Heart right ventricle (tissue), 16 donors: ENCODE measurements around the gene NRARP. TPM values are rescaled to one million over a fixed set of nuclear protein-coding genes. Genes with fewer than 3 reads are reported as not detected.
"Not testable (repeated sequence)": the region's sequence is repeated elsewhere in the genome, so short reads cannot be mapped to it uniquely, and the experiment has no call there.

Source experiments
- ATAC-seq, 8 donors: fragments of 200-7000 bp; cut with Tn5 transposase; one replicate each; pipeline ENCODE4 v1.9.1; 2020; ENCODE audit warnings: mild to moderate bottlenecking in 8 of 8, moderate library complexity in 8 of 8, moderate number of reproducible peaks in 1 of 8
- DNase-seq, 2 donors: peaks; one replicate each; pipeline ENCODE4 v3.0.0-alpha.2; 2020
- H3K27ac ChIP-seq, 10 donors: fragments of 200-600 bp; sonication (generic) in 2 of 10; one replicate each; pipeline versions ENCODE4 v1.5.0 to v1.8.0; 2020 to 2022; ENCODE audit warnings: mild to moderate bottlenecking in 3 of 10
- H3K27me3 ChIP-seq, 7 donors: fragments of 200-600 bp; one replicate each; pipeline ENCODE4 v1.8.0; 2021 to 2022; ENCODE audit warnings: mild to moderate bottlenecking in 2 of 7
- H3K36me3 ChIP-seq, 9 donors: fragments of 200-600 bp; sonication (generic) in 1 of 9; one replicate each; pipeline versions ENCODE4 v1.5.0 to v1.8.0; 2020 to 2022; ENCODE audit warnings: mild to moderate bottlenecking in 2 of 9
- H3K4me1 ChIP-seq, 9 donors: fragments of 200-600 bp; sonication (generic) in 1 of 9; one replicate each; pipeline versions ENCODE4 v1.5.0 to v1.8.0; 2020 to 2022; ENCODE audit warnings: mild to moderate bottlenecking in 4 of 9
- H3K4me3 ChIP-seq, 10 donors: fragments of 200-600 bp; sonication (generic) in 2 of 10; one replicate each; pipeline versions ENCODE4 v1.5.0 to v1.8.0; 2020 to 2022; ENCODE audit warnings: mild to moderate bottlenecking in 7 of 10, moderate library complexity in 2 of 10
- H3K9me3 ChIP-seq, 11 donors: fragments of 200-600 bp in 10 of 11; sonication (generic) in 2 of 11; one replicate each; pipeline versions ENCODE4 v1.5.0 to v1.8.0; 2013 to 2022; ENCODE audit warnings: mild to moderate bottlenecking in 2 of 11, control low read depth in 1 of 11, moderate library complexity in 1 of 11
- CTCF ChIP-seq, 9 donors: fragments of 200-600 bp; sonication (generic) in 2 of 9; IDR thresholded peaks; one replicate each; pipeline versions ENCODE4 v1.5.0 to v1.8.0; 2021 to 2022; ENCODE audit warnings: antibody characterized with exemption in 9 of 9, mild to moderate bottlenecking in 5 of 9, moderate library complexity in 1 of 9
- WGBS, 2 donors: extraction: QIAGEN DNeasy Blood & Tissue Kit; methylation state at CpG; one replicate each; pipeline ENCODE4 v1.1.7; 2013; ENCODE audit warnings: inconsistent platforms in 1 of 2; 5-methylcytosine and 5-hydroxymethylcytosine counted together
- intact Hi-C, 10 donors: fragments of 100-400 bp; cut with DNase I; formaldehyde crosslinking; loops; one replicate each; pipeline versions ENCODE4 v1.11.1 to v1.14.2; 2022
- polyA plus RNA-seq, 2 donors: library from polyadenylated mRNA; stranded (reverse); fragments of 200-250 nt; gene quantifications; one replicate each; pipeline ENCODE4 v1.2.3, GENCODE V29; 2013
- total RNA-seq, 10 donors: library from RNA; stranded (reverse); fragmentation: NEBNext Ultra II Directional in 3 of 10; extraction: Animal tissue kit (Norgen Biotek cat#: 25700) in 3 of 10; gene quantifications; one replicate each; pipeline versions ENCODE4 v1.2.1 to v1.2.4, GENCODE V29; 2021 to 2023
- donor health status: Arrhythmogenic right ventricular cardiomyopathy.
- donor health status: ischemic (EF 13 %, LVEDD 7.1; RV severe dilation, severe dysfunction).
- donor health status: healthy with polysubstance abuse.
- donor health status: DM: no; HTN: yes; CAD: no.
- donor health status: DM: no; HTN: no; CAD: no.
- donor health status: ischemic (EF 25% LVEDD 6.9; RV normal size, moderate dysfunction).
- donor health status: ischemic (EF 25% LVEDD 5.7; RV mildly dilated, moderate dysfunction).
- donor health status: healthy.
- donor health status: DM: yes; HTN: yes; CAD: no.
- donor health status: Ischemic cardiomyopathy.
- donor health status: ischemic (EF 35%, LVEDD 5.7; RV mildly dilated, moderate dysfunction).
- donor health status: nonischemic (EF 11% LVEDD 7.7; RV severe dilation, severe dysfunction).
- donor health status: DM: yes; HTN: yes; CAD: no.
- donor health status: PGD.
- donor health status: ischemic (EF 29% LVEDD 5.4; RV normal size, mild dysfunction).
- donor health status: nonischemic (EF 23%, LVEDD 6.1; RV moderate dilation, normal function).

NRARP gene
- total and polyA plus RNA-seq, 12 donors, result 2.0 to 20.8 (median 11.1) TPM

GRCh38 chr9:137262173-137262908, 39.7 kb downstream of the NRARP start:
- H3K27me3 ChIP-seq, H3K9me3 ChIP-seq, H3K4me3 ChIP-seq, ATAC-seq, H3K27ac ChIP-seq, intact Hi-C loops: not testable (repeated sequence)
- WGBS, 2 donors, result 30 to 31% methylated on average over 14 to 15 of the region's 15 CpGs
- peaks cover 0 to 15% (median 4%) of the 10 kb centered on the region in 9 donors for H3K4me1 ChIP-seq
- TF ChIP-seq CTCF (IDR thresholded peaks at IDR 0.05), result peak; percentile 19 to 62 (median 57)
- DNase-seq, result peak in 1 of 2 donors; percentile 45
- H3K36me3 ChIP-seq, result peaks cover 0 to 79% (median 35%) of the 10 kb centered on the region in 9 donors

GRCh38 chr9:137256856-137257255, 45.2 kb downstream of the NRARP start:
- WGBS, 2 donors, result 94% methylated on average over 15 of the region's 15 CpGs
- no peak for TF ChIP-seq CTCF (IDR thresholded peaks at IDR 0.05)
- Histone ChIP-seq H3K4me3 (peak overlapping the region in 6 of 10 donors; percentile 96 to 100 (median 98)), H3K27ac (no peak overlapping the region), H3K36me3 (peaks cover 0 to 49% (median 16%) of the 10 kb centered on the region in 9 donors), H3K27me3 (no peaks in the 10 kb centered on the region), H3K4me1 (peaks cover 11 to 30% (median 25%) of the 10 kb centered on the region in 9 donors), H3K9me3 (no peaks in the 10 kb centered on the region)
- intact Hi-C loops, result no loop called here
- no peak for ATAC-seq
- no peak for DNase-seq

GRCh38 chr9:137256362-137256761, 45.7 kb downstream of the NRARP start:
- Histone ChIP-seq H3K4me3 (peak overlapping the region in 9 of 10 donors; percentile 85 to 100 (median 98)), H3K4me1 (peaks cover 11 to 30% (median 24%) of the 10 kb centered on the region in 9 donors), H3K27me3 (no peaks in the 10 kb centered on the region), H3K36me3 (peaks cover 0 to 45% (median 16%) of the 10 kb centered on the region in 9 donors), H3K27ac (no peak overlapping the region), H3K9me3 (no peaks in the 10 kb centered on the region)
- 77 to 79% methylated on average over 15 of the region's 15 CpGs for whole genome bisulfite sequencing, 2 donors
- intact Hi-C loops, result no loop called here
- no peak for TF ChIP-seq CTCF (IDR thresholded peaks at IDR 0.05)
- no peak for DNase-seq
- no peak for ATAC-seq

GRCh38 chr9:137255448-137256114, 46.5 kb downstream of the NRARP start:
- Histone ChIP-seq H3K36me3 (peaks cover 0 to 43% (median 16%) of the 10 kb centered on the region in 9 donors), H3K4me1 (peaks cover 13 to 35% (median 26%) of the 10 kb centered on the region in 9 donors), H3K9me3 (no peaks in the 10 kb centered on the region), H3K4me3 (peak overlapping the region; percentile 85 to 100 (median 98)), H3K27ac (peak overlapping the region; percentile 68 to 94 (median 86)), H3K27me3 (no peaks in the 10 kb centered on the region)
- WGBS, 2 donors, result 3% methylated on average over 37 to 51 of the region's 51 CpGs
- no peak for DNase-seq
- intact Hi-C loops, result no loop called here
- peak in 7 of 8 donors; percentile 2 to 17 (median 14) for ATAC-seq
- no peak for TF ChIP-seq CTCF (IDR thresholded peaks at IDR 0.05)
